ENCODE data around the gene CLPTM1.
"Not testable (repeated sequence)": the region's sequence is repeated elsewhere in the genome, so short reads cannot be mapped to it uniquely, and the experiment has no call there.

CLPTM1 gene

DNA sequence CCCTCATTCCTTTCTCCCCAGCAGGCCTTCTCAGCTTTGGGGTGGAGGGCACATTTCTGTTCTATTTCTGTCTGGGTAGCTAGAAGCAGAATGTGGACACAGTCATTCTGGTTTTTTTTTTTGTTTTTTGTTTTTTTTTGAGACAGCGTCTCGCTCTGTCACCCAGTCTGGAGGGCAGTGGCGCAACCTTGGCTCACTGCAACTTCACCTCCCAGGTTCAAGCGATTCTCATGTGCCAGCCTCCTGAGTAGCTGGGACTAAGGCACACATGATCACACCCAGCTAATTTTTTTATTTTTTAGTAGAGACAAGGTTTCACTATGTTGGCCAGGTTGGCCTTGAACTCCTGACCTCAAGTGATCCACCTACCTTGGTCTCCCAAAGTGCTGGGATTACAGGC is 20.3 kb downstream of the CLPTM1 start:
- DNase-seq = no peak

DNA sequence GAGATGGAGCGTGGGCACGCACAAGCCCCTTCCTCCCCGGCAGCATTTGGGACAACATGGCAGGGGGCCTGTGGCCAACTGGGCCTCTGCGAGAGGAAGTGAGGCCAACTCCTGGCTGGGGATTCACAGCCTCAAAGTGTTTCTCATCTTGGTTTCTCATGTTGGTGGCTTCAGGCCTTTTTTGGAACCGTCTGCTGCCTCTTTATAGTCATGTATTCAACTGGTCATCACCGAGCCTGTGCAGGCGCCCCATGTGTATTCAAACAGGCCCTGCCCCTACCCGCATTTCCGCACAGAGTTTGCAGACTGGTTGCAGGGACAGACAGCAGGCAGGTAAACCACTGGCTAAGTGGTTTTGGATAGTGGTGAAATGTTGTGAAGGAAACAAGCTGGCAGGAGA is 28.8 kb downstream of the CLPTM1 start:
- DNase-seq = no peak

DNA sequence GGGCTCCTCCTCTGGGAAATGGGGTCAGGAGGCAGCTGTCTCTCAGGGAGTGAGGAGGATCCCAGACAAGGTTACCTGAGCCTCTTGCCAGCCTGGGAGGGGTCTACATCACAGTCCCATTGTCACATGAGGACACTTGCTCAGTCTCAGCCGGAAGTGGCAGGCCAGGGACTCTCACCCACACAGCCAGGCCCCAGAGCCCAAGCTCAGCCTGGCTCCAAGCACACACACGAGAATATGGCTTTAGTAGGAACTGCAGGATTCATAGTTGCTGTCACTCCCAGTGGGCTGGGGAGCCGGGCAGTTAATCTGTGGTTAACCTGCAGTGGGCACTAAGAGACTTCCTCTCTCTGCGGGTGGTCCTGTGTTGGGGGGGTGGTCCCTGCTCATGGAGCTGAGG is 30.3 kb downstream of the CLPTM1 start:
- no peak for DNase-seq

DNA sequence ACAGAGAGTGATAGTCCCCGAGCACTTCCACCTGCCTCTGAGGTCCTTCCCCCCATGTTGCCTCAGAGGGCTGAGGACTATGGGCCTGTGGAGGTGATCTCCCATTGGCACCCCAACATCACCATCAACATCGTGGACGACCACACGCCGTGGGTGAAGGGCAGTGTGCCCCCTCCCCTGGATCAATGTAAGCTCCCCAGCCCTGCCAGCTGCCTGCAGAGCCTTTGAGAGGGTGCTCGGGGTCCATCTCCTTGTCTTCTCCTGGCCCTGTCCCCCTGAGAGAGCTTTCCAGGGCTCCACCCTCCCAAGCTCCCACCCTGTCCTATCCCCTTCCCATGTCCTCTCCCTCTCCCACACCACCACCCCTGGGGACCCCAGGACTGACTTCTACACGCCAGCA is 31.2 kb downstream of the CLPTM1 start:
- no peak for DNase-seq

DNA sequence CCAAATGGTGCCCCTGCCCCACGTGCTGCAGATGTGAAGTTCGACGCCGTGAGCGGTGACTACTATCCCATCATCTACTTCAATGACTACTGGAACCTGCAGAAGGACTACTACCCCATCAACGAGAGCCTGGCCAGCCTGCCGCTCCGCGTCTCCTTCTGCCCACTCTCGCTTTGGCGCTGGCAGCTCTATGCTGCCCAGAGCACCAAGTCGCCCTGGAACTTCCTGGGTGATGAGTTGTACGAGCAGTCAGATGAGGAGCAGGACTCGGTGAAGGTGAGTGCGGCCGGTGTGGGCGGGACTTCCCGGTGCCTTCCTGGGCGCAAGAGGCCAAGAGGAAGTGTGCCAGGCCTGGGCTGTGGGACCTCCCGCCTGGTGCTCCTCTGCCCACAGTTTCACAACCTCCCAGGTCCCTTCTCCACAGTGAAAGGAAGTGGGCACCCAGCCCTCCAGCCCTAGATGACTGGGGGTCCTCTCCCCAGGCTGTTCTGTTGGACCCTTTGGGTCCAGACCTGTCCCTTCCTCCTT is 32.0 kb downstream of the CLPTM1 start:
- no peak for DNase-seq

DNA sequence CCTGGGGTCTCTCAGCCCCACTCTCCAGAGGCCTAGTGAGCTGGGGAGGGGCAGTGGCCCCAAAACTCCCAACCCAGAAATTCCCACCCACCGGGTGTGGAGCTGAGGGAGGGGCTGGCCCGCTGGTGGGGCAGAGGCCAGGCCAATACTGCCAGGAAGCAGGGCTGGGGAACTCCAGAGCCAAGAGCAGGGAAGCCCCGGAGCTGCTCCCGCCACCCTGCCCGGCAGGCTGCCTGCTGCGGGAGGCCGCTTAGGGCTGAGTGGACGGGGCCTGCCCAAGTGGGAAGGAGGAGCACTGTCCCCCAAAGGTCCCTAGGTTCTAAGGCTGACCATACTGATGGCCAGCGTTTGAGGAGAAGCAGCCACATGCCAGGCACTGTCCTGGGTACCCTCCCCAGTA is 33.1 kb downstream of the CLPTM1 start:
- DNase-seq = no peak

DNA sequence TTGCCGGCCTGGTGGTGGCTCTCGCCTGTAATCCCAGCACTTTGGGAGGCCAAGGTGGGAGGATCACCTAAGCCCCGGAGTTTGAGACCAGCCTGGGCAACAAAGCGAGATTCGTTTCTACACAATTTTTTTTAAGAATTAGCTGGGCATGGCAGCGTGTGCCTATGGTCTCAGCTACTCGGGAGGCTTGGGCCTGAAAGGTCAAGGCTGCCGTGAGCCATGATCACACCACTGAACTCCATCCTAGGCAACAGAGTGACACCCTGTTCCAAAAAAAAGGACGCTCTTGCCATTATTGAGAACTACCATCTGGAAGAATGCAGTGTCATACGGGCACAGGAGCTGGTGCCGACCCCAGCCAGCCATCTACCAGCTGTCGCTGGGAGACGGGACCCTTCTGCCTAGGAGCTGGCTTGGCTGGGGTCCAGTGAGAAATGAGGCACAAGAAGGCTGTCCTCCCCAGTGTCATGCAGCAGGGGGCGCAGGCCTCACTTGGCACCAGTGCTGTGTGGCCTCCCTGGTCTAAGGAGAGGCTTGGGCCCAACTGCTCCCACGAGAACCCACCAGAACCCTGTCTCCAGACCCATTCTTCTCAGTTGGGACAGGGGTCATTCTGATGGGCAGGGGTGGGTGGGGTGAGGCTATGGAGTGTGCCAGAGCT is 33.8 kb downstream of the CLPTM1 start:
- peak; percentile 74 for DNase-seq

DNA sequence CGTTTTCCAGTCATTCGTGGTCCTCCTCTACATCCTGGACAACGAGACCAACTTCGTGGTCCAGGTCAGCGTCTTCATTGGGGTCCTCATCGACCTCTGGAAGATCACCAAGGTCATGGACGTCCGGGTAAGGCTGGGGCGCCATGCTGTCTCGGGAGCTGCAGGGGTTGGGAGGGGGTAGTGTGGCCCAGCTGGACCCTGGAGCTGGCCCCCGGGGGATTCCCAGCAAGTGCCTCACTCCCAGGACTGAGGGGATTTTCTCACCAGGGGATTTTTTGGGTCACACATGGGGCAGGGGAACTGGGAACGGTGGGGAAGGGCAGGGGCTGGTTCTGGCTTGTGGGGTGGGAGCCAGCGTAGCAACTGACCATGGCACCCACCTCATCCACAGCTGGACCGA is 35.3 kb downstream of the CLPTM1 start:
- DNase-seq = no peak

DNA sequence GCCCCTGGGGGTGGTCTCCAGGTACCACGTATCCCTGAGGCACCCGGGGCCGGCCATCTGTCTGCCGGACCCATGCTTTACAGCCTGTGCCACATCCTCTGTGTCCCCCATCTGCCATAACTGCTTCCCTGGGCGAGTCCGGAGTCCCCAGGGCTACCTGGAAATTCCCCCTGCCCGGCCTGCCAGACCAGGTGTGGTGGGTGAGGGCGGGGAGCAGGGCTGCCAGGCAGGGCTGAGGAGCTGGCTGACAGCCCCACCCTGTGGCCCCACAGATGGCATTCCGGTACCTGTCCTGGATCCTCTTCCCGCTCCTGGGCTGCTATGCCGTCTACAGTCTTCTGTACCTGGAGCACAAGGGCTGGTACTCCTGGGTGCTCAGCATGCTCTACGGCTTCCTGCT is 35.8 kb downstream of the CLPTM1 start:
- DNase-seq = no peak

DNA sequence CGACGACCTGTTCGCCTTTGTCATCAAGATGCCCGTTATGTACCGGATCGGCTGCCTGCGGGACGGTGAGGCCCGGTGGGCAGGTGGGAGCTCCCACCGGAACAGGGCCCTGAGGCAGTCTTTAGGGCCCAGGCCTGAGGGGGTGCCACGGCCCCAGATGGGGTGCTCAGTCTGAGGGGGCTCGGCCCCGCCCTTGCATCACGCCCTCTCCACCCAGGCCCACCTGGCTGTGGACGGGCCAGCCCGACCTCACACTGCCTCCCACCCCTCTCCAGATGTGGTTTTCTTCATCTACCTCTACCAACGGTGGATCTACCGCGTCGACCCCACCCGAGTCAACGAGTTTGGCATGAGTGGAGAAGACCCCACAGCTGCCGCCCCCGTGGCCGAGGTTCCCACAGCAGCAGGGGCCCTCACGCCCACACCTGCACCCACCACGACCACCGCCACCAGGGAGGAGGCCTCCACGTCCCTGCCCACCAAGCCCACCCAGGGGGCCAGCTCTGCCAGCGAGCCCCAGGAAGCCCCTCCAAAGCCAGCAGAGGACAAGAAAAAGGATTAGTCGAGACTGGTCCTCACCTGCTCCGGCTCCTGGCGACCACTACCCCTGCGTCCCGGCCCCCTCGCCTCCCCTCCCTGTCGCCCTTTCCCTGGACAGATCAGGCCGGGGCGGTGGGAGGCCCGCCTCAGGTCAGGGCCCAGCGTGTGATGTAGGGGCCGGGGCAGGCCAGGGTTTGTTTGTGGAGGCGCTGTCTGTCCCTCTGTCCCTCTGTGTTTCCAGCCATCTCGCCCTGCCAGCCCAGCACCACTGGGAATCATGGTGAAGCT is 37.4 kb downstream of the CLPTM1 start:
- no peak for DNase-seq

DNA sequence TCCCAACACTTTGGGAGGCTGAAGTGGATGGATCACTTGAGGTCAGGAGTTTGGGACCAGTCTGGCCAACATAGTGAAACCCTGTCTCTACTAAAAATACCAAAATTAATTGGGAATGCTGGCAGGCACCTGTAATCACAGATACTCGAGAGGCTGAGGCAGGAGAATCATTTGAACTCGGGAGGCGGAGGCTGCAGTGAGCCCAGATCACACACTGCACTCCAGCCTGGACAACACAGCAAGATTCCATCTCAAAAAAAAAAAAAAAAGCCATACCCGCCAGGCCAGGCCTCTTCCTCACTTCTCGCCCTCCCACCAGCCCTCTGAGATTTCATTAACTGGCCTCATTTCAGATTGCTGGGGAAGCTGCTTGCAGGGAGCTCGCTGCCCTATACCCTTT is 38.3 kb downstream of the CLPTM1 start:
- DNase-seq = no peak

DNA sequence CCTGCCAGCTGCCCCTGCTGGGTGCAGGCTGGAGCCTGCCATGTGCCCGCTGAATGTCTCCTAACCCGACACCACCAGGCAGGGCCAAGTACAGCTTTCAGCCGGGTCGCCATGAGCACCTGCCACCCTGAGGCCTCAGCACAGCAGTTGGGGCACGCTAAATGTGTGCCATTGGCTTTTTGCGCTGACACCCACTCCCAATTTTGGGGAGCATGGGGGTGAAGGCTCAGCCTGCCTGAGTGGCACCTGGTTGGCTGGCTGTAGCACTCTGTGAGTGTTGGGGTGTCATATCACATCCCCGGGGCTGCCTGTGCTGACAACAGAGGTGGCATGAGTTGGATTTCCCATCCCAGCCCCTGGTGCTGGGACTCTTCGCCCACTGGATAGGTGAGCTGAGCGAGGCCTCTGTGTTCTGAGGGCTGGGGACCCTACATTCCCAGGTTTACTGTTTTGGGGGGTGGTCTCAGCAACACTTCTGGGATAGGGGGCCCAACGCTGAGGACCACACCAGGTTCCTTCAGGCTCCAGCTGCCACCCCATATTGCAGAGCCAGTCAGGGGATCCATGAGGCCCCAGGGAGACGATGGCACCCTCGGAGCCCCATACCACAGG is 38.9 kb downstream of the CLPTM1 start:
- DNase-seq = no peak

DNA sequence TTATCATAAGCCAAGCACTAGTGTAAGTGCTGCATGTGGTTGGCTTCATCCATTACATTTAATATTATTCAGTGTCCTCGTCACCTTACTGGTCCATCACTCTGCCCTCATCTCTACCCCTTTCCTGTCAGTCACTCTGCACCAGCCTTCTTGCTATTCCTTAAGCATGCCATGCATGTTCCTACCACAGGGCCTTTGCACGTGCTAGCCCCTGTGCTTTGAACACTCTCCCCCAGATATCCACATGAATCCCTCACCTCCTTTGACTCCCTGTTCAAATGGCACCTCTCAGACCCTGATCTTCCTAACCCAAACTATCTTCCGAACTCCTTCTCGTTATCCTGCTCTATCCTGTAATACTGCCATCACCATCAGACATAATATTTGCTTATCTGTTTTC is 42.8 kb downstream of the CLPTM1 start:
- no peak for DNase-seq

DNA sequence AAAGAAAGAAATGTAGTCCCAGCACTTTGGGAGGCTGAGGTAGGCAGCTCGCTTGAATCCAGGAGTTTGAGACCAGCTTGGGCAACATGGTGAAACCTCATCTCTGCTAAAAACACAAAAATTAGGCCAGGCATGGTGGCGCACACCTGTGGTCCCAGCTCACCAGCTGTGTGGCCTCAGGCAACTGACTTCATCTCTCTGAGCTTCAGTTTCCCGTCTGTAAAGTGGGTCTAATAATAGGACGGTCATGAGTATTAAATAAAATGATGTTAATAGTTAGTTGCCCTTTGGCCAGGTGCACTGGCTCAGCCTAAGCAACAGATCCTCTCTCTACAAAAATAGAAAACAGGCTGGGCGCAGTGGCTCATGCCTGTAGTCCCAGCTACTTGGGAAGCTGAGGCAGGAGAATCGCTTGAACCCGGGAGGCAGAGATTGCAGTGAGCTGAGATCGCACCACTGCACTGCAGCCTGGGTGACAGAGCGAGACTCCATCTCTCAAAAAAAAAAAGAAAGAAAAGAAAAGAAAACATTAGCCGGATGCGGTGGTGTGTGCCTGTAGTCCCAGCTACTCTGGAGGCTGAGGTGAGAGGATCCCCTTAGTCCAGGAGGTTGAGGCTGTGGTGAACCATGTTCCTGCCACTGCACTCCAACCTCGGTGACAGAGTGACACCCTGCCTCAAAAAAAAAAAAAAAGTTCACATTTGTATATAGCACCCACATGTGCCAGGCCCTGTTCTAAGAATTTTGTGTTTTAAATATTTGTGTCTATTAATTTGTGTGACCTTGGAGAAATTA is 44.1 kb downstream of the CLPTM1 start:
- DNase-seq = not testable (repeated sequence)

DNA sequence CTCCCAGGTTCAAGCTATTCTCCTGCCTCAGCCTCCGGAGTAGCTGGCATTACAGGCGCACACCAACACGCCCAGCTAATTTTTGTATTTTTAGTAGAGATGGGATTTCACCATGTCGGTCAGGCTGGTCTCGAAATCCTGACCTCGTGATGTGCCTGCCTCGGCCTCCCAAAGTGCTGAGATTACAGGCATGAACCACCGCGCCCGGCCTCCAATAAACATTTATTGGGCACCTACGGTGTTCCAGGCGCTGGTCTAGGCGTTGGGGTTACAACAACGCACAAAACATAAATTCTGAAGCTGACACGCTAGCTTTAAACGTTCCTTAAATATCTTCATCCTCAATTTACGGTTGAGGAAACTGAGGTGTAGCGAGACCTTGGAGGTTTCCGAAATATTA is 45.5 kb downstream of the CLPTM1 start:
- not testable (repeated sequence) for DNase-seq

DNA sequence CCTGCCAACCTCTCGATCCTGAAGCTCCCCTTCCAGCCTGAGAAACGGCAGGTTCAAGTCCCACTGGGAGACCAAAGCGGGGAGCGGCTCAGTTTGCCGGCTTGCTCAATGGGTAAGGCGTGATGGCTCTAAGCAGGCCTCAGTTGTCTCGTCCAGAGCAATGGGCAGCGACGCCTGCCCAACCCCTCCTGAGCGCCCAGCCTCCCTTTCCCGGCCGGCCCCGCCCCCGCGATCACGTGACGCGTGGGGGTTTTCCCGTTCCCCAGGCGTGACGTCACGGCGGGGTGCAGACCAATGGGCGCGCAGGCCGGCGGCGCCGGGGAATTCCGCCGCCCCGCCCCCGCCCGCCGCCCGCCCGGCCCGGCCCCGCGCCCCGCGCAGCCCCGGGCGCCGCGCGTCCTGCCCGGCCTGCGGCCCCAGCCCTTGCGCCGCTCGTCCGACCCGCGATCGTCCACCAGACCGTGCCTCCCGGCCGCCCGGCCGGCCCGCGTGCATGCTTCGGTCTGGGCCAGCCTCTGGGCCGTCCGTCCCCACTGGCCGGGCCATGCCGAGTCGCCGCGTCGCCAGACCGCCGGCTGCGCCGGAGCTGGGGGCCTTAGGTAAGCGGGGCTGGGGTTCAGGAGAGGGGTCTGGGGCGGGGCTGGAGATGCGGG is 46.0 kb downstream of the CLPTM1 start, which contains the start of gene RELB:
Gene RELB, plus strand, starts transcription at position 378 of the 653 bp plus-strand sequence. Its CDS starts 116 bp downstream, at position 494.
- DNase-seq = peak; percentile 97

DNA sequence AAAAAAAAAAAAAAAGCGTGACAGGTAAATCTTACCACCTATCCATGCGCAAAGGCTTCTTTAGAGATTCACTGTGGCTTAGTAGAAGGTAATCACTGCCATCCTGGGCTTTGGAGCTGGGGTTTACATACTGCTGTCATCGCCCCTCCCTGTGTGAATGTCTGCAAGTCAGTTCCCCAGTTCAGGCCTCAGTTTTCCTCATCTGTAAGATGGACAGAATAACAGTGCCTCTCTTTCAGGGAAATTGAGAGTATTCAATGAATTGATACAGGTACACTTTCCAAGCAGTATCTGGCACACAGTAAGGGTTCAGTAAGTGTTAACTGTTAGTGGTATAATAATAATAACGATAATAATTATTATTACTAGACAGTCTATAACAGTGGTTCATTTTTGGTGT is 48.3 kb downstream of the CLPTM1 start:
- DNase-seq = no peak

DNA sequence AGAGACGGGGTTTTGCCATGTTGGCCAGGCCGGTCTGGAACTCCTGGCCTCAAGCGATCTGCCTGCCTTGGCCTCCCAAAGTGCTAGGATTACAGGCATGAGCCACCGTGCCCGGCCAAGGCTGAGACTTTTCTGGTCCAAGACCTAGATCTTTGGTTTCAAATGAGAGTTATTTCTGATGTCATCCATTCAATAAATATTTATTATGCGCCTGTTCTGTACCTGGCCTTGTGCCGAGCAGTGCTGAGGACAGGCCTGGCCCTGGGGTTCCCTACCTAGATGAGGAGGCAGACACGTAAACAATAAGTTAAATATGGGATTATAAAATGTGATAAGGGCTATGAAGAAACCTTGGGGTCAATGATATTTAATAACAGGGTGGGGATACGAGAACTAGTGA is 50.6 kb downstream of the CLPTM1 start:
- no peak for DNase-seq

DNA sequence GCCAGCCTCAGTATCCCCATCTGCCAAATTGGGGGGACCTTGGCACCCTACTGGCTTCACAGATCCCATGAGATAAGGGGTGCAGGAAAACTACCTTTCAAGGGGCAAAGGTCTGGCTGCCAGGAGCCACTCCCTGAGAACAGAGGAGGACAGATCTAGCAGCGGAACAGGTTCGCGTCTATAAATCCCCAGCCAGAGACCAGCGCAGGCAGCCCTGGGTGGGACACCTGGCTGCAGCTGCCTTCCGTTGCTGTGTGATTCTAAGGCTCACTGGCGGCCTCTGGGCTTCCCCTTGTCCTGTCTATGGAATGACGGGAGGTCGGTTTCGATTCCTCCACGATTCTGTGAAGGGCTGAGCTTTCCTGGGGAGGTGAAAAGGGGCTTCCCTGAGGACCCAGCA is 53.4 kb downstream of the CLPTM1 start:
- DNase-seq = no peak

DNA sequence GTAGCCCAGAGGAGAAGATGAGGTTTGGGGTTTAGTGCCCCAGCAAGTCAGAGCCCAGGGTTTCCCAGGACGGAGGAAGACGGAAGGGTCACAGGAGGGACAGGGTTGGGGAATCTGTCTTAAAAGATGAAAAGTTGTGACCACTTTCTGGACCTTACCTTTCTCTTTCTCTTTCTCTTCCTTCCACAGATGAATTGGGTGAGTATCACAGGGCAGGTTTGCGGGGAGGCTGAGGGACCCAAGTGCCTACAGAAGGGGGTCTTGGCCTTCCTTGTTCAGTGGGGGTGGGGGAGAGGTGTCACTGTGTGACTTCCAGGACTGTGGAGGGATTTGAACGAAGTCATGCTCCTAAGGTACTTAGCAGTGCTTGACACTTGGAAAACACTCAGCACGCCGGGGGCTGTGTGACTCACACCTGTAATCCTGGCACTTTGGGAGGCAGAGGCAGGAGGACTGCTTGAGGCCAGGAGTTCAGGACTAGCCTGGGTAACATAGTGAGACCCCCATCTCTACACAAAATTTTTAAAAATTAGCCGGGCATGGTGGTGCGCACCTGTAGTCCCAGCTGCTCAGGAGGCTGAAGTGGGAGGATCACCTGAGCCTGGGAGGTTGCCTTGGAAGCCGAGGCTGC is 54.6 kb downstream of the CLPTM1 start:
- no peak for DNase-seq

DNA sequence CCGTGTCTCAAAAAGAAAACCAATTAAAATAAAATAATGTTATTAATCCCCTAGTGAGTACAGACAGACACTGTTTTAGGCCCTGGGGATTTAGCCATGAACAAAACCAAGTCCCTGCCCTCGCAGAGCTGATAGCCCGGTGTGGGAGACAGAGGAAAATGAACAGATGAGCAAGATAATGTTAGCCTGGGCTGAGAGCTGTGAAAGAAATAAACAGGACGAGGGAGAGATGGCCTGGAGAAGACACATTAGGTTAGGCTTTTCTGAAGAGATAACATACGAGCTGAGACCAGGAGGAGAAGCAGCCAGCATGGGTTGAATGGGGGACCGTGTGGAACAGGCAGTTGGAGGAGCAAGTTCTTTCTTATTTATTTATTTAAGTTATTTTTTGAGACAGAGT is 55.1 kb downstream of the CLPTM1 start:
- no peak for DNase-seq

DNA sequence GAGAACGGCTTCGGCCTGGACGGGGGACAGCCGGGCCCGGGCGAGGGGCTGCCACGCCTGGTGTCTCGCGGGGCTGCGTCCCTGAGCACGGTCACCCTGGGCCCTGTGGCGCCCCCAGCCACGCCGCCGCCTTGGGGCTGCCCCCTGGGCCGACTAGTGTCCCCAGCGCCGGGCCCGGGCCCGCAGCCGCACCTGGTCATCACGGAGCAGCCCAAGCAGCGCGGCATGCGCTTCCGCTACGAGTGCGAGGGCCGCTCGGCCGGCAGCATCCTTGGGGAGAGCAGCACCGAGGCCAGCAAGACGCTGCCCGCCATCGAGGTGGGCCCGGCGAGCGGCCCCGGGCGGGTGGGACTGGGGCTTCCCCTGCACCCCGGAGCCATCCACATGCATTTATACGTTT is 56.8 kb downstream of the CLPTM1 start:
- no peak for DNase-seq
